PC-3 (cell line): ENCODE measurements around the gene DSCAM. TPM values are rescaled to one million over a fixed set of nuclear protein-coding genes. Genes with fewer than 3 reads are reported as not detected.

Experiments used
- ATAC-seq: fragments of 200-7000 bp; cut with Tn5 transposase; 2 replicates; pipeline ENCODE4 v1.9.1; 2020; ENCODE audit warnings: mild to moderate bottlenecking, moderate library complexity
- BruUV-seq: library from RNA; stranded (reverse); fragments of 400-500 nt; replicated peaks from 2 replicates; lab custom pipeline; 2021; lab: Mats Ljungman, UMichigan
- CTCF ChIA-PET: fragments of 300-600 bp; sonication (Branson Sonifier 250); formaldehyde crosslinking; loops from one replicate; lab custom pipeline; 2022; ENCODE audit warnings: antibody characterized with exemption; lab: Charles Lee
- POLR2A ChIA-PET: fragments of 300-600 bp; sonication (Branson Sonifier 250); formaldehyde crosslinking; loops from one replicate; lab custom pipeline; 2022; ENCODE audit warnings: antibody characterized with exemption; ENCODE audit not compliant: unreplicated experiment; lab: Charles Lee
- DNase-seq: peaks from one replicate; pipeline ENCODE4 v3.0.0-alpha.2; 2015
- H2AFZ ChIP-seq: fragments of 300-600 bp; sonication (generic); 2 replicates; pipeline ENCODE4 v1.6.0; 2016; ENCODE audit warnings: antibody characterized with exemption, low read length
- H3F3A ChIP-seq: fragments of 300-600 bp; sonication (generic); one replicate; pipeline ENCODE4 v1.6.0; 2017; ENCODE audit warnings: antibody characterized with exemption, low read length, control low read depth, mild to moderate bottlenecking; ENCODE audit not compliant: unreplicated experiment
- H3K27ac ChIP-seq: fragments of 300-600 bp; sonication (generic); 2 replicates; pipeline ENCODE4 v1.5.1; 2016; ENCODE audit warnings: mild to moderate bottlenecking, low read length
- H3K27me3 ChIP-seq: fragments of 300-600 bp; sonication (generic); 2 replicates; pipeline ENCODE4 v1.6.1; 2016; ENCODE audit warnings: low read length, mixed read lengths
- H3K36me3 ChIP-seq: fragments of 300-600 bp; sonication (generic); 2 replicates; pipeline ENCODE4 v1.6.1; 2016; ENCODE audit warnings: low read depth, mixed run types, low read length, mixed read lengths
- H3K4me1 ChIP-seq: fragments of 300-600 bp; sonication (generic); 2 replicates; pipeline ENCODE4 v1.5.1; 2016; ENCODE audit warnings: low read length; ENCODE audit not compliant: insufficient read depth
- H3K4me2 ChIP-seq: fragments of 300-600 bp; sonication (generic); 2 replicates; pipeline ENCODE4 v1.6.0; 2016; ENCODE audit warnings: low read length
- H3K4me3 ChIP-seq: fragments of 300-600 bp; sonication (generic); 2 replicates; pipeline ENCODE4 v1.5.1; 2016; ENCODE audit warnings: mild to moderate bottlenecking, low read length, mixed read lengths
- H3K79me2 ChIP-seq: fragments of 300-600 bp; sonication (generic); 2 replicates; pipeline ENCODE4 v1.6.1; 2017; ENCODE audit warnings: low read length, mixed read lengths
- H3K9ac ChIP-seq: fragments of 300-600 bp; sonication (generic); 2 replicates; pipeline ENCODE4 v1.6.0; 2016; ENCODE audit warnings: mild to moderate bottlenecking, low read length
- H3K9me2 ChIP-seq: fragments of 300-600 bp; sonication (generic); replicated peaks from 2 replicates; pipeline ENCODE4 v1.6.1; 2016; ENCODE audit warnings: mixed run types, low read length, mixed read lengths
- H3K9me3 ChIP-seq: fragments of 300-600 bp; sonication (generic); 2 replicates; pipeline ENCODE4 v1.6.1; 2016; ENCODE audit warnings: low read length, mixed read lengths
- H4K20me1 ChIP-seq: fragments of 300-600 bp; sonication (generic); 2 replicates; pipeline ENCODE4 v1.6.1; 2016; ENCODE audit warnings: low read length, mixed read lengths
- EZH2 ChIP-seq: fragments of 300-600 bp; sonication (generic); IDR thresholded peaks from one replicate; pipeline ENCODE4 v1.6.1; 2017; ENCODE audit warnings: antibody characterized with exemption, mild to moderate bottlenecking, low read length; ENCODE audit not compliant: unreplicated experiment
- EZH2phosphoT487 ChIP-seq: fragments of 300-600 bp; sonication (generic); IDR thresholded peaks from 2 replicates; pipeline ENCODE4 v1.6.1; 2018; ENCODE audit warnings: mild to moderate bottlenecking, antibody characterized with exemption, low read length, borderline replicate concordance
- intact Hi-C: fragments of 100-400 bp; cut with micrococcal nuclease; formaldehyde crosslinking; loops from 2 replicates; pipeline ENCODE4 v1.9.0; 2023
- total RNA-seq: library from RNA; depleted of rRNA; stranded (reverse); fragments of >200 nt; gene quantifications from 2 replicates; pipeline ENCODE4 v1.2.3, GENCODE V29; 2014
- TF ChIP-seq, protein P1 (sequence below): fragments of 300-600 bp; sonication (generic); conservative IDR thresholded peaks from 2 replicates; pipeline ENCODE4 v1.5.1; 2017; ENCODE audit warnings: antibody characterized with exemption, low read depth, mild to moderate bottlenecking, low read length

DSCAM gene
- total RNA-seq, 1 experiment from 2014 or later, result not detected

DNA sequence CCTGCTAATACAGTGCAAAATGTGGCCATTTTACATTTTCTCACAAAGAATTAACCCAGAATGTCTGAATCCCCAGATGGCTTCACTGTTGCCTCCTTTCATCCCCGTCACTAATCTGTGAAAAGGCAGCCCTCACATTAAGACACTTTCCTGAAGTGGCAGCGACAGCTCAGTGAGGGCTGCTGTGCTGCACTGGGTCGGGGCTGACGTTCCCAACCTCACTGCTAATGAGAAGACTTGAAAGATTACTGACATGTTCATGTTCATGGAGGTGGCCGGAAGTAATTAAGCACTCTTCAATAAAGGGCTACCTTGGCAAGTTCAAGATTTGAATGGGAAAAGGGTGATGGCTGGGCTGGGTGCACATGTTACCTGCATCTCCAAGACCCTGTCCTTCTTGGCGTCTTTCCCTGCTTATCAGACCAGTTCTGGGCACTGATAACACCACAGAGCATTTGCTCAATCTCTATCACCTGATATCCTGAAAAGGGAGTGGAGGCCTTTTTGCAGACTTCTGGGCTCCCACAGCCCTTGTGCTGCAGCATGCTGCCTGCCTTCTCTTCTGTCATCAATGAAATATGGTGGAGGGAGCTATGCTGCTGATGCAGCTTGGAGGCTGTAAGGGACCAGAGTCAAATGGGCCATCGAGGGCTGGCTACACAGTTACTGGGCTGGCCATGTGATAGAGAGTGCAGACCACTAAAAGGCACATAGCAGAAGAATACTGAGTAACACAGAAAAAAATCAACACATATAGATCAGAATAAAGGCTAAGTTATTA lies 596.3 kb downstream of the DSCAM start:
- no peak overlapping the region for H3K4me3 ChIP-seq
- no peaks in the 10 kb centered on the region for H4K20me1 ChIP-seq
- H3F3A ChIP-seq, result no peaks in the 10 kb centered on the region
- ChIA-PET CTCF (no interaction called here), POLR2A (no interaction called here)
- intact Hi-C loops, result no loop called here
- H3K4me1 ChIP-seq, result no peaks in the 10 kb centered on the region
- ATAC-seq (no peak), DNase-seq (no peak)
- no peak overlapping the region for H3K9ac ChIP-seq
- H3K4me2 ChIP-seq, result no peak overlapping the region
- H3K27ac ChIP-seq, result no peak overlapping the region
- no peak for TF ChIP-seq EZH2
- no peak for TF ChIP-seq EZH2phosphoT487
- TF ChIP-seq, protein P1, sequence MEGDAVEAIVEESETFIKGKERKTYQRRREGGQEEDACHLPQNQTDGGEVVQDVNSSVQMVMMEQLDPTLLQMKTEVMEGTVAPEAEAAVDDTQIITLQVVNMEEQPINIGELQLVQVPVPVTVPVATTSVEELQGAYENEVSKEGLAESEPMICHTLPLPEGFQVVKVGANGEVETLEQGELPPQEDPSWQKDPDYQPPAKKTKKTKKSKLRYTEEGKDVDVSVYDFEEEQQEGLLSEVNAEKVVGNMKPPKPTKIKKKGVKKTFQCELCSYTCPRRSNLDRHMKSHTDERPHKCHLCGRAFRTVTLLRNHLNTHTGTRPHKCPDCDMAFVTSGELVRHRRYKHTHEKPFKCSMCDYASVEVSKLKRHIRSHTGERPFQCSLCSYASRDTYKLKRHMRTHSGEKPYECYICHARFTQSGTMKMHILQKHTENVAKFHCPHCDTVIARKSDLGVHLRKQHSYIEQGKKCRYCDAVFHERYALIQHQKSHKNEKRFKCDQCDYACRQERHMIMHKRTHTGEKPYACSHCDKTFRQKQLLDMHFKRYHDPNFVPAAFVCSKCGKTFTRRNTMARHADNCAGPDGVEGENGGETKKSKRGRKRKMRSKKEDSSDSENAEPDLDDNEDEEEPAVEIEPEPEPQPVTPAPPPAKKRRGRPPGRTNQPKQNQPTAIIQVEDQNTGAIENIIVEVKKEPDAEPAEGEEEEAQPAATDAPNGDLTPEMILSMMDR, result no peak
- no peaks in the 10 kb centered on the region for H3K36me3 ChIP-seq
- peaks cover 28% of the 10 kb centered on the region; the same call in 1 of the 2 replicates for H3K9me3 ChIP-seq
- no peaks in the 10 kb centered on the region for H3K9me2 ChIP-seq
- BruUV-seq, result no TSS peak
- H3K27me3 ChIP-seq, result no peaks in the 10 kb centered on the region
- no peaks in the 10 kb centered on the region for H3K79me2 ChIP-seq
- H2AFZ ChIP-seq, result no peak overlapping the region

DNA sequence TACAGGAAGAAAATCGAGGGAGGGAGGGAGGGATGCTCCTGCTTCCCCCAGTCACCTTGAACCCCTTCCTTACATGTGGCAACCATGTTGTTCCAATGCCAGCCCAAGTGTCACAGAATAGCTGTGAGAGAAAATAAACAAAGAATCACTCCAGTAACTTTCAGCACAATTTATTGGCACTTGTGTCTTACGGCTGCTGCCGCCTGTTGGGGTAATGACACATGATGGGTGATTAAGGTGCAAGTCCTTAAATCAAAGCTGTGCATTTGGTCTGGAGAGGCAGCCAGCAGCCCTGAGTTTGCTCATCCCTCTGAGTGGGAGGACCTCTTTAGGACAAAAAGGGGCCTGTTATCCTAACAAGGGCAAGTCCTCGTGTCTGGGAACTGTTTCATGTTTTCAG lies 602.0 kb downstream of the DSCAM start:
- H3K9me2 ChIP-seq, result no peaks in the 10 kb centered on the region
- H3K9ac ChIP-seq, result no peak overlapping the region
- H3K4me2 ChIP-seq, result no peak overlapping the region
- H3F3A ChIP-seq, result no peaks in the 10 kb centered on the region
- H3K27me3 ChIP-seq, result no peaks in the 10 kb centered on the region
- H4K20me1 ChIP-seq, result no peaks in the 10 kb centered on the region
- peaks cover 14% of the 10 kb centered on the region; the same call in 1 of the 2 replicates for H3K9me3 ChIP-seq
- no peaks in the 10 kb centered on the region for H3K79me2 ChIP-seq
- no peak for ATAC-seq
- H3K4me3 ChIP-seq, result no peak overlapping the region
- ChIA-PET POLR2A (no interaction called here), CTCF (no interaction called here)
- H3K36me3 ChIP-seq, result no peaks in the 10 kb centered on the region
- H2AFZ ChIP-seq, result no peak overlapping the region
- TF ChIP-seq, protein P1, result no peak
- no peak for TF ChIP-seq EZH2phosphoT487
- TF ChIP-seq EZH2, result no peak
- intact Hi-C loops, result no loop called here
- BruUV-seq, result no TSS peak
- H3K27ac ChIP-seq, result no peak overlapping the region
- no peak for DNase-seq
- H3K4me1 ChIP-seq, result no peaks in the 10 kb centered on the region

DNA sequence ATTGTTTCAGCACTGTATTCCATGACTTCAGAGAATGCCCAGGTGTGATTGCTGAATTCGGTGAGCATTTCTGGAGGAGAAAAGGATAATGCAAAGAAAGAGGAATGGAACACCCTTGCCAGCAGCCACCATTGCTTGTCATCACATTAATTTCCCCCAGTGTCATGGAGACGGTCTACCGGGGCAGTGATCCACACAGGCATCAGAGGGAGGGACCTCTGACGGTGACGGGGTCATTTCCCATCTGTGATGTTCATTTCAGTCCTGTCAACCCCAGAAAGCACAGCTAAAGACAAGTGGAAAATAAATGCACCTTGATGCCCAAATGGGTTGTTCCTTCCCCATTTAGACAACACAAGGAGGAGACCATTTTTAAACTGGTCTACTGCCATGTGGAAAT lies 603.3 kb downstream of the DSCAM start:
- Histone ChIP-seq H3K27ac (no peak overlapping the region), H3K79me2 (no peaks in the 10 kb centered on the region), H3K4me1 (no peaks in the 10 kb centered on the region), H3K27me3 (no peaks in the 10 kb centered on the region), H2AFZ (no peak overlapping the region), H4K20me1 (no peaks in the 10 kb centered on the region), H3F3A (no peaks in the 10 kb centered on the region), H3K4me2 (no peak overlapping the region), H3K36me3 (no peaks in the 10 kb centered on the region), H3K9me3 (peaks cover 14% of the 10 kb centered on the region; the same call in 1 of the 2 replicates), H3K9me2 (no peaks in the 10 kb centered on the region), H3K4me3 (no peak overlapping the region), H3K9ac (no peak overlapping the region)
- ATAC-seq (no peak), DNase-seq (no peak)
- POLR2A ChIA-PET, result no interaction called here
- TF ChIP-seq EZH2phosphoT487 (no peak), EZH2 (no peak)
- TF ChIP-seq, protein P1, result no peak
- no TSS peak for BruUV-seq
- CTCF ChIA-PET, result no interaction called here
- intact Hi-C loops, result no loop called here
